ENCODE data around the gene DKK1.
A peak's percentile ranks its signal among the peaks of the same experiment; 100 is the strongest.

DKK1 gene

GRCh38 chr10:52313933-52314821 lies at the start of gene DKK1:
DKK1 (plus strand) TSS chr10:52314281; CDS start chr10:52314435, 154 bp downstream.
- DNase-seq (ENCODE audit: low spot score), result peak; percentile 92

- no peak for DNase-seq (ENCODE audit: low spot score)
These were observed 48.8 kb upstream of the DKK1 start for GRCh38 chr10:52265131-52265926.

- no peak for DNase-seq (ENCODE audit: low spot score)
These were observed 47.2 kb upstream of the DKK1 start for GRCh38 chr10:52266858-52267257.

- no peak for DNase-seq (ENCODE audit: low spot score)
These were observed 45.3 kb upstream of the DKK1 start for GRCh38 chr10:52268790-52269189.

GRCh38 chr10:52269233-52269632 lies 44.8 kb upstream of the DKK1 start:
- no peak for DNase-seq (ENCODE audit: low spot score)

- no peak for DNase-seq (ENCODE audit: low spot score)
These were observed 37.9 kb upstream of the DKK1 start for GRCh38 chr10:52276163-52276562.

- no peak for DNase-seq (ENCODE audit: low spot score)
These were observed 37.1 kb upstream of the DKK1 start for GRCh38 chr10:52276986-52277385.

GRCh38 chr10:52279546-52279945 lies 34.5 kb upstream of the DKK1 start:
- no peak for DNase-seq (ENCODE audit: low spot score)

- DNase-seq (ENCODE audit: low spot score), result no peak
These were observed 34.0 kb upstream of the DKK1 start for GRCh38 chr10:52280051-52280450.

- DNase-seq (ENCODE audit: low spot score), result no peak
These were observed 30.9 kb upstream of the DKK1 start for GRCh38 chr10:52283174-52283573.

- DNase-seq (ENCODE audit: low spot score), result no peak
These were observed 29.6 kb upstream of the DKK1 start for GRCh38 chr10:52284416-52285013.

GRCh38 chr10:52287866-52288265 lies 26.2 kb upstream of the DKK1 start:
- DNase-seq (ENCODE audit: low spot score), result no peak

- no peak for DNase-seq (ENCODE audit: low spot score)
These were observed 16.3 kb upstream of the DKK1 start for GRCh38 chr10:52297747-52298146.

- DNase-seq (ENCODE audit: low spot score), result no peak
These were observed 13.3 kb upstream of the DKK1 start for GRCh38 chr10:52300599-52301277.

- peak; percentile 87 for DNase-seq (ENCODE audit: low spot score)
These were observed 5.6 kb upstream of the DKK1 start for GRCh38 chr10:52308251-52309031.

- no peak for DNase-seq (ENCODE audit: low spot score)
These were observed 1.2 kb upstream of the DKK1 start for GRCh38 chr10:52312942-52313255.

GRCh38 chr10:52313256-52313932 lies 687 bp upstream of the DKK1 start:
- no peak for DNase-seq (ENCODE audit: low spot score)

- DNase-seq (ENCODE audit: low spot score), result peak; percentile 33
These were observed 906 bp downstream of the DKK1 start for GRCh38 chr10:52314822-52315552.

- no peak for DNase-seq (ENCODE audit: low spot score)
These were observed 1.9 kb downstream of the DKK1 start for GRCh38 chr10:52316001-52316400.

- no peak for DNase-seq (ENCODE audit: low spot score)
These were observed 2.4 kb downstream of the DKK1 start for GRCh38 chr10:52316500-52316899.

Data from AG20443 (cell line).